Uterus (tissue), 4 donors: Measurements from ENCODE around the gene SPTBN5. TPM values are rescaled to one million over a fixed set of nuclear protein-coding genes. Genes with fewer than 3 reads are reported as not detected.

Source experiments
- DNase-seq, 2 donors: peaks; one replicate each; pipeline ENCODE4 v3.0.0-alpha.2; 2019 to 2020
- H3K27ac ChIP-seq, 2 donors: fragments of 200-600 bp; sonication (generic); 1 replicate in 1 of 2; 2 replicates in 1 of 2; pipeline ENCODE4 v1.5.1; 2016 to 2018
- H3K27me3 ChIP-seq, 2 donors: fragments of 200-600 bp; sonication (generic); one replicate each; pipeline ENCODE4 v1.5.1; 2018 to 2019; ENCODE audit warnings: control low read depth in 1 of 2
- H3K36me3 ChIP-seq, 2 donors: fragments of 200-600 bp; sonication (generic); one replicate each; pipeline ENCODE4 v1.5.1; 2019; ENCODE audit warnings: control low read depth in 1 of 2
- H3K4me1 ChIP-seq, 2 donors: fragments of 200-600 bp; sonication (generic); one replicate each; pipeline ENCODE4 v1.5.1; 2018 to 2019; ENCODE audit warnings: control low read depth in 1 of 2
- H3K4me3 ChIP-seq, 2 donors: fragments of 200-600 bp; sonication (generic); 1 replicate in 1 of 2; 2 replicates in 1 of 2; pipeline ENCODE4 v1.5.1; 2018 to 2019; ENCODE audit warnings: mild to moderate bottlenecking in 1 of 2
- H3K9me3 ChIP-seq, 2 donors: fragments of 200-600 bp; sonication (generic); one replicate each; pipeline ENCODE4 v1.5.1; 2019; ENCODE audit warnings: control low read depth in 1 of 2
- CTCF ChIP-seq, 4 experiments: fragments of 200-600 bp in 2 of 4; fragments of 450-650 bp in 2 of 4; sonication (generic) in 2 of 4; IDR thresholded peaks; one replicate each; pipeline ENCODE4 v1.5.1; 2016 to 2019; ENCODE audit warnings: antibody characterized with exemption in 4 of 4, mild to moderate bottlenecking in 2 of 4, moderate library complexity in 1 of 4
- POLR2A ChIP-seq, 2 donors: fragments of 450-650 bp; IDR thresholded peaks; one replicate each; pipeline ENCODE4 v1.6.1; 2016; ENCODE audit warnings: antibody characterized with exemption in 2 of 2, mild to moderate bottlenecking in 1 of 2, moderate library complexity in 1 of 2
- intact Hi-C: fragments of 100-400 bp; cut with DNase I; formaldehyde crosslinking; loops from one replicate; pipeline ENCODE4 v1.15.1; 2023; ENCODE audit warnings: low total_unique reads
- total RNA-seq, 4 donors: library from RNA; depleted of rRNA in 3 of 4; stranded (reverse); fragments of >200 nt in 3 of 4; gene quantifications; one replicate each; pipeline versions ENCODE4 v1.1.0 to v1.2.4, GENCODE V29; 2014 to 2023
- donor health status: DM: yes; HTN: yes; CAD: no.

SPTBN5 gene
- total RNA-seq, 4 donors from 2014 or later = 0.51 to 0.76 (median 0.61) TPM; not detected in 1

GRCh38 chr15:41849861-41850260 is 44.0 kb downstream of the SPTBN5 start:
- H3K4me3 ChIP-seq = no peak overlapping the region
- no peak overlapping the region for H3K27ac ChIP-seq
- intact Hi-C loops = loop anchor here (10.0 kb wide), 1 partner anchor 65 kb away; no protein-coding TSS in a partner anchor
- no peaks in the 10 kb centered on the region for H3K9me3 ChIP-seq
- no peaks in the 10 kb centered on the region for H3K4me1 ChIP-seq
- no peaks in the 10 kb centered on the region for H3K36me3 ChIP-seq
- DNase-seq = no peak
- no peak for TF ChIP-seq POLR2A (IDR thresholded peaks at IDR 0.05)
- no peak for TF ChIP-seq CTCF (IDR thresholded peaks at IDR 0.05)
- no peaks in the 10 kb centered on the region for H3K27me3 ChIP-seq

GRCh38 chr15:41849204-41849603 is 44.6 kb downstream of the SPTBN5 start:
- H3K4me3 ChIP-seq = no peak overlapping the region
- TF ChIP-seq POLR2A (IDR thresholded peaks at IDR 0.05) = no peak
- TF ChIP-seq CTCF (IDR thresholded peaks at IDR 0.05) = no peak
- intact Hi-C loops = no loop called here
- no peak overlapping the region for H3K27ac ChIP-seq
- no peaks in the 10 kb centered on the region for H3K4me1 ChIP-seq
- no peaks in the 10 kb centered on the region for H3K27me3 ChIP-seq
- DNase-seq = no peak
- H3K9me3 ChIP-seq = no peaks in the 10 kb centered on the region
- H3K36me3 ChIP-seq = no peaks in the 10 kb centered on the region

- no peaks in the 10 kb centered on the region for H3K9me3 ChIP-seq
- H3K4me1 ChIP-seq = no peaks in the 10 kb centered on the region
- no peak for TF ChIP-seq CTCF (IDR thresholded peaks at IDR 0.05)
- TF ChIP-seq POLR2A (IDR thresholded peaks at IDR 0.05) = no peak
- H3K4me3 ChIP-seq = no peak overlapping the region
- no peak overlapping the region for H3K27ac ChIP-seq
- DNase-seq = no peak
- intact Hi-C loops = no loop called here
- H3K27me3 ChIP-seq = no peaks in the 10 kb centered on the region
- H3K36me3 ChIP-seq = no peaks in the 10 kb centered on the region
Measured at GRCh38 chr15:41848631-41849030, 45.2 kb downstream of the SPTBN5 start.

GRCh38 chr15:41847981-41848380 is 45.9 kb downstream of the SPTBN5 start:
- Histone ChIP-seq H3K9me3 (no peaks in the 10 kb centered on the region), H3K4me1 (no peaks in the 10 kb centered on the region), H3K36me3 (no peaks in the 10 kb centered on the region), H3K27me3 (no peaks in the 10 kb centered on the region), H3K4me3 (no peak overlapping the region), H3K27ac (no peak overlapping the region)
- TF ChIP-seq CTCF (IDR thresholded peaks at IDR 0.05) (no peak), POLR2A (IDR thresholded peaks at IDR 0.05) (no peak)
- intact Hi-C loops = no loop called here
- no peak for DNase-seq

- TF ChIP-seq POLR2A (IDR thresholded peaks at IDR 0.05) = no peak
- TF ChIP-seq CTCF (IDR thresholded peaks at IDR 0.05) = no peak
- no peak for DNase-seq
- intact Hi-C loops = no loop called here
- H3K4me3 ChIP-seq = no peak overlapping the region
- H3K36me3 ChIP-seq = no peaks in the 10 kb centered on the region
- no peaks in the 10 kb centered on the region for H3K27me3 ChIP-seq
- no peaks in the 10 kb centered on the region for H3K4me1 ChIP-seq
- H3K27ac ChIP-seq = no peak overlapping the region
- H3K9me3 ChIP-seq = no peaks in the 10 kb centered on the region
Measured at GRCh38 chr15:41847206-41847605, 46.6 kb downstream of the SPTBN5 start.
